Stimulated activated CD8-positive, alpha-beta memory T cell treated with anti-CD3 and anti-CD28 coated beads, Interleukin-12 subunit alpha, Interleukin-12 subunit beta, amount 100 ng/mL, for 24 hours (primary cell): ENCODE results near the gene L3MBTL4.

Source experiments
- DNase-seq: peaks from one replicate; pipeline ENCODE4 v3.0.0-alpha.2; 2020; ENCODE audit errors: extremely low read depth

The L3MBTL4 gene

GRCh38 chr18:6044319-6044718, 370.4 kb downstream of the L3MBTL4 start:
- no peak for DNase-seq

- DNase-seq = no peak
Observed at GRCh38 chr18:6039055-6039454, 375.7 kb downstream of the L3MBTL4 start.

GRCh38 chr18:6031442-6031841, 383.3 kb downstream of the L3MBTL4 start:
- no peak for DNase-seq

GRCh38 chr18:6031002-6031401, 383.7 kb downstream of the L3MBTL4 start:
- DNase-seq = no peak

DNA sequence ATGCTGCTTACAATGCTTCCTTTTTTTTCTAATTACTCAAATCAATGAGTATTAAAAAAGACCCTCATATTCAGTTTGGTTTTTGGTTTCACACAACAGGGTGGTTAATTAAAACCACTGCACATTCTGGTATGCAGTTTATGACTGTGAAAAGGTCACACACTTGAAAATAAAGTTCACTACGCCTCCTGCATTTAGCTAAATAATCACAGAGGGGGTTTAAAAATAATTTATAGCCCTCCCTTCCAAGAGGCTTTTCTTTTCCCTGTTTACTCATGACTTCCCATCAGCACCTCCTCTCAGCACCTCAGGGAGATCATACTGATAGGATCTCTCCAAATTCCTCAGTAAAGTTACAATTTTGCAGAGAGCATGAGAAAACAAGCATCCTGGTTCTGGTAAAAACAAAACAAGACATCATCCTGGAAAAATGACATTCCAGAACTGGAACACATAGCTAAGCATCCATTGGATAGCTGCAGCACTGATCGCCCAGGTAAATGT, 389.9 kb downstream of the L3MBTL4 start:
- DNase-seq = no peak

DNA sequence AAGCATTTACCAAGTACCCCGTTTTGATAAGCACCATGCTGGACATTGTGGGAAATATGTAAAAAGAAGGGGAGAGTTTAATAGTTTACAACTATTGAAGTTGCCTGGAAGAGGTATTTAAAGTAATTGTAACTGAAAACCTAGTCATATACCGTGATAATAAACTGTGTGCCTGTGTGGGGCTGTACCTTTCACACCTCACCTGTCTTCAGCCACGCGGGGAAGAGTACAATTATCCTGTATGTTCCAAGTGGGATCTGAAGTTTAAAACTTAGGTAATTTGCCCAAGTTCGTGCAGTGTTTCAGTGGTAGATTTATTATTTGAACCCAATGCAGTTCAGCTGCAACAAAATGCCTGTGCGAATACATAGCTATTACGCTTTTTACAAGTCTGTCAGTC, 391.2 kb downstream of the L3MBTL4 start:
- DNase-seq = no peak

GRCh38 chr18:6022845-6023244, 391.9 kb downstream of the L3MBTL4 start:
- no peak for DNase-seq

GRCh38 chr18:6022074-6022444, 392.7 kb downstream of the L3MBTL4 start:
- no peak for DNase-seq

DNA sequence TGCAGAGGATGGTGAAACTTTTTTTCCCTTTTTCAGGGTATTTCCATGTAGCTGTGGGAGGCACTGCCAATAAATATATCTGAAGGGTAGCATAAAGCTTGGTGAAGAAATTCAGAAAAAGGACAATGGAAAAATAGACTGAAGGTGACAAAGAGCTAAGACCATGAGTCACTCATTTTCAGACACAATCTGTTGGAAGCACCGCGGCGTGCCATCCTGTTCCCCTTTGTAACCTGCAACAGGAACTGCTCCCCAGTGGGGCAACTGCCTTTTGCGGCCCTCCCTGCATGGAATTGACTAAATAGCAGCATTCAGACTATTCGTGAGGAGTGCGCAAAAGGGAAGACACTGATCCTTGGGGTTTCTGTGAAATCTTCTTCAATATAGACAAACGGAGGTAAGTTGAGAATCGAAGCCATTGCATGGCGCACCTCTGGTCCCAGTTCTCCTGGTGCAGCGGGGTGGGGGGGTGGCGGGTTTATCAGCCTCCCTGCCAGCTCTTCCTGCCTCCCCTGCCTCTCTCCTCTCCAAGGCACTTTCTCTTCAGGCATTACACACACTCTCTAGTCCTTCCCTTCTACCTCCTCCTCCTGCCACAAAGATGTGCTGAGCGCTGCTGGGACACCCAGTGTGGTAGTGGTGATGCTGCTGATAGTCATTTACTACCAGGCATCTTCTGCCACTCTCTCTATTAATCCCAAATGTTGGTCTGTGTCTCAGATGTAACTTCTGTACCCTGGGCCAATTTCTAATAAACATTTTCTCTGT, 393.2 kb downstream of the L3MBTL4 start:
- DNase-seq = no peak

DNA sequence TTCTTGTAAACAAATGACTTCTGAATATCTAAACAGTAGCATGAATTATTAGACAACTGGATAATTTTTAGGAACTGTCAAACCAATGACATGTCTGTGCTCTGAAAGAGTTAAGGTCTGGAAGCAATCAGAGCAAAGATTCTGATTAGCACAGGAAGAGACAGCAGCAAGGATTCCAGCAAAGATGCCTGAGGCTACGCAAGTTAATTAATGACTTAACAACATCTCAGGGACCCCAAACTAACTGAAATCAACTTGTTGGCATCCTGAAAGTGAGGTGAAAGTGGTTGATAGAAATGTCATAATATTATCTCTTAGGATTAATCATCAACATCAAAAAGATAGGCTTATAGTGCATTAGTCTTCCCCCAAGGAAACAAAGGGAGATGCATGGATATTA, 396.0 kb downstream of the L3MBTL4 start:
- DNase-seq = no peak

GRCh38 chr18:6017171-6017570, 397.5 kb downstream of the L3MBTL4 start:
- DNase-seq = no peak

GRCh38 chr18:6015364-6015763, 399.3 kb downstream of the L3MBTL4 start:
- DNase-seq = no peak

GRCh38 chr18:6013171-6013810, 401.4 kb downstream of the L3MBTL4 start:
- DNase-seq = no peak

DNA sequence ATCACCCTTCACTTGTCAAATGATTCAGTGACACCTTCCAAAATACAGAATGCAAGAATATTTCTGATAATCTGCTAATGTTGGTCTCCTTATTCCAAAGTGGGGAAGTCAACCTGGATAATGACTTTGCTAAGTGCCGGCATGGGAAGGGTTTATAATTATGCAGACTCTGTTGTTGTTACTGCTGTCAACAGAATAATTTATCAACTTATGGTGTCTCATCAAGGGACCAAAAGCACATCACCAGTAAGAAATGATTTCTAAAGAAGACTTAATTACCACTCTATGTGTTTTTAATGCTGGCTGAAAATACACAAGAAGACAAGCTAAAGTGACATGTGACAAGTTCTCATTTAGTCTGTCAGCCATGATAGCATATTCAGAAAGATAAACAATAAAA, 403.8 kb downstream of the L3MBTL4 start:
- DNase-seq = no peak

- no peak for DNase-seq
Observed at GRCh38 chr18:6010284-6010683, 404.4 kb downstream of the L3MBTL4 start.

- no peak for DNase-seq
Observed at GRCh38 chr18:6009756-6010155, 405.0 kb downstream of the L3MBTL4 start.

DNA sequence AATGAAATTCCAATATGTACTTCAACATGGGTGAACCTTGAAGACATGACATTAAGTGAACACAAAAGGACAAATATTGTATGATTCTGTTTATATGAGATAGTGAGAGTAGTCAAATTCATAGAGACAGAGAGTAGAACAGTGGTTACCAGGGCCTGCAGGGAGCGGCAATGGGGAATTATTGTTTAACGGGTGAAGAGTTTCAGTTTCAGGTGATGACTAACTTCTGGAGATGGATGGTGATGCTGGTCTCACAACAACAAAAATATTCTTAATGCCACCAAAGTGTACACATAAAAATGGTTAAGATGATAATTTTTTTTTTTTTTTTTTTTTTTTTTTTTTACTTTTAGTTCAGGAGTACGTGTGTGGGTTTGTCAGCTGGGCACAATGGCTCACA, 410.0 kb downstream of the L3MBTL4 start:
- DNase-seq = no peak

GRCh38 chr18:6004119-6004518, 410.6 kb downstream of the L3MBTL4 start:
- no peak for DNase-seq

GRCh38 chr18:6001867-6002266, 412.8 kb downstream of the L3MBTL4 start:
- no peak for DNase-seq

GRCh38 chr18:5998907-5999306, 415.8 kb downstream of the L3MBTL4 start:
- no peak for DNase-seq

DNA sequence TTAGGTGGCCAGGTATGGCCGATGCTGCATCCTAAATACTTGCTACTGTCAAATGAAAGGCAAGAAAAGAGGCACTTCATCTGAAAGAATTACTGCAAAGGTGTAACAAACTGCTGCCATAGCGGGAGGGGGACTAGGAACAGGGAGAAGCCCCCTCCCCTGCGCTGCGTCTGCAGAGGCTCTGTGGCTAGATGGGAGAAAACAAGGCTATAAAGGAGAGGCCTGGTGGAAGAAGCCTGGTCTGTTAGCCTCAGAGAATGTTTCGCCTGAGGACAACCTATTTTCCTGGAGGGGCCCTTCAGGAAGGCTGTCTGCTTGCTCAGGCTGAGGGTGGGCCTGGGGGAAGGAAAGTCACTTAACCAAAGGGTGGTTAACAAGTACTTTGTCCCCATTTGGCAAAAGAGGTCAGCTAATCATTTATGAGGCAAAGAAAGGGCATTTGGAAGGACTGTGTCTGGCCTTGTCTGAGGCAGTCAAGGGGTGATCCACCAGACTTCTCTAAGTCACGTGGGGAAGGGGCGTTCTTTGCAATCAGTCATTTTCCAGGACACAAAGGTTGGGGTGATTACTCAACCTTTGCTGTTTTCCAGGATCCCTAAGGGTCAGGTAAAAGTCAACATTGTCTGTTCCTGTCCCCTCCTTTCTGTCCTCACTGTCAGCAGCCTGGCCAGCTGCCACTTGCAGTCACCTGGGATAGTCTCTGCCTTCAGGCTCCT, 416.4 kb downstream of the L3MBTL4 start:
- DNase-seq = no peak

- DNase-seq = no peak
Observed at GRCh38 chr18:5997361-5997760, 417.4 kb downstream of the L3MBTL4 start.

- no peak for DNase-seq
Observed at GRCh38 chr18:5995626-5996025, 419.1 kb downstream of the L3MBTL4 start.
